GM12892 (cell line): ENCODE data around the gene TRIM10.

Experiments used
- POLR2A ChIP-seq: IDR thresholded peaks from 2 replicates; pipeline ENCODE4 v1.6.1; 2011; ENCODE audit warnings: low read depth, low read length, control low read depth
- POLR2AphosphoS5 ChIP-seq: IDR thresholded peaks from 2 replicates; pipeline ENCODE4 v1.6.1; 2011; ENCODE audit warnings: low read depth, low read length, control low read depth
- TAF1 ChIP-seq: IDR thresholded peaks from 2 replicates; pipeline ENCODE4 v1.6.1; 2011; ENCODE audit warnings: low read depth, mild to moderate bottlenecking, control low read depth, low read length, borderline replicate concordance

GRCh38 chr6:30206799-30207618 is 46.0 kb upstream of the TRIM10 start:
- TF ChIP-seq POLR2A (no peak), POLR2AphosphoS5 (no peak), TAF1 (no peak)
